ENCODE results near the gene MSRB1. TPM values are rescaled to one million over a fixed set of nuclear protein-coding genes. Genes with fewer than 3 reads are reported as not detected.

MSRB1 gene
- total and polyA plus RNA-seq, 2 of the 13 experiments (the other 11 are each of a cell fraction or from before 2014, with no cell fraction given): 32.1 to 75.4 TPM

GRCh38 chr16:1929578-1930337, 13.2 kb downstream of the MSRB1 start (continued):
- TF ChIP-seq ZBED4 (CRISPR knock-in tag; IDR thresholded peaks at IDR 0.05; ENCODE audit: borderline replicate concordance) (peak; percentile 44; the same call in 1 of the 2 replicates), ZNF772 (CRISPR knock-in tag; IDR thresholded peaks at IDR 0.05) (peak; percentile 39; the same call in 1 of the 2 replicates), ATM (IDR thresholded peaks at IDR 0.05; ENCODE audit: borderline replicate concordance) (no peak), ZNF30 (CRISPR knock-in tag; IDR thresholded peaks at IDR 0.05) (no peak), ZNF3 (CRISPR knock-in tag; IDR thresholded peaks at IDR 0.05) (no peak), SMARCE1 (IDR thresholded peaks at IDR 0.05; ENCODE audit: borderline replicate concordance) (no peak), HNF4A (CRISPR knock-in tag; IDR thresholded peaks at IDR 0.05) (no peak), PAXIP1 (CRISPR knock-in tag; conservative IDR thresholded peaks at IDR 0.05) (peak; percentile 39), ZNF790 (CRISPR knock-in tag; IDR thresholded peaks at IDR 0.05; ENCODE audit: borderline replicate concordance) (no peak; the same call in 1 of the 2 replicates), CREB1 (IDR thresholded peaks at IDR 0.05) (no peak; the same call in 1 of the 2 replicates), CREB1 (CRISPR knock-in tag; IDR thresholded peaks at IDR 0.05) (no peak), ZNF841 (CRISPR knock-in tag; IDR thresholded peaks at IDR 0.05; ENCODE audit: borderline replicate concordance) (no peak), ZNF709 (CRISPR knock-in tag; IDR thresholded peaks at IDR 0.05) (peak; percentile 59; the same call in 1 of the 2 replicates), BHLHE40 (IDR thresholded peaks at IDR 0.05; ENCODE audit: low read length) (peak; percentile 36; the same call in 1 of the 2 replicates), ZFP36L2 (CRISPR knock-in tag; IDR thresholded peaks at IDR 0.05) (no peak), YY1 (IDR thresholded peaks at IDR 0.05; ENCODE audit: insufficient read depth, insufficient replicate concordance, low read depth, low read length) (peak; percentile 74), POLR2AphosphoS2 (IDR thresholded peaks at IDR 0.05; ENCODE audit: low read depth, low read length) (no peak), GLMP (CRISPR knock-in tag; IDR thresholded peaks at IDR 0.05; ENCODE audit: borderline replicate concordance) (no peak), CENPBD1 (CRISPR knock-in tag; IDR thresholded peaks at IDR 0.05; ENCODE audit: borderline replicate concordance, low read depth) (no peak; the same call in 1 of the 2 replicates), SMAD3 (CRISPR knock-in tag; IDR thresholded peaks at IDR 0.05) (no peak), ZSCAN25 (CRISPR knock-in tag; IDR thresholded peaks at IDR 0.05) (peak; percentile 63; the same call in 1 of the 2 replicates), SALL1 (CRISPR knock-in tag; IDR thresholded peaks at IDR 0.05) (peak; percentile 86)

Data from HepG2 (cell line).